Skeletal muscle cell (primary cell): ENCODE results near the gene NEK8.
"Not testable (repeated sequence)": the region's sequence is repeated elsewhere in the genome, so short reads cannot be mapped to it uniquely, and the experiment has no call there.

Source experiments
- DNase-seq: peaks from one replicate; pipeline ENCODE4 v3.0.0-alpha.2; 2010; ENCODE audit warnings: low read depth
- H3K4me3 ChIP-seq: 2 replicates; pipeline ENCODE4 v1.5.1; 2011; ENCODE audit warnings: low read depth, mild to moderate bottlenecking, control low read depth, low read length, moderate library complexity

Gene NEK8

DNA sequence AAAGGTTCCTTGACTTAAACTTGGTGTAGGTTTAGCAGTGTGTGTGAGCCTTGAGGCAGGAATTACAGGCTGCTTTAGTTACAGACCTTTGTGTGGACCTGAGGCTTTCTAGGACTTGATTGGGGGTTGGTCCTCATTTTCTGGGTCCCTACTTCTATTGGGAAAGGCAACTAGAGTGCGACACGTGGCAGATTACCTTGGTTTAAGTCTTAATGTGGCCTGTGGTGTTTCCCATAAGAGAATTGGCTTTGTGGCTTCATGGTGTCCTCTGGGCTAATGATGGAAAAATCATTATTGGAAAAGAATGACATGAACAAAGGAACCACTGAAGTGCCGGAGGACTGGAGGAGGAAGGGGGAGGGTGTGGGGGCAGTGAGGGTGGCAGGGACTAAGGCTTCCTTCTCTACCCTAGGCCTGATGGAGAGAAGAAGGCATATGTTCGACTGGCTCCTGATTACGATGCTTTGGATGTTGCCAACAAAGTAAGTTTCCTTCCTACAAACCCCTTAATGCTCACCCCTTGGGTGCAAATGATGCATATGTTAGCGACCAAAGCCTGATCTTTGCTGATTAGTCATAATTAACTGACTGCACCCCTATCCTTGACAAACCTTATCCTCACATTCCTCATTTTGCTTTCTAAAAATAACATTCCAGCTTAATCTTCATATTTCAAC lies 5.3 kb upstream of the NEK8 start:
- no peak overlapping the region for H3K4me3 ChIP-seq
- DNase-seq, result no peak

DNA sequence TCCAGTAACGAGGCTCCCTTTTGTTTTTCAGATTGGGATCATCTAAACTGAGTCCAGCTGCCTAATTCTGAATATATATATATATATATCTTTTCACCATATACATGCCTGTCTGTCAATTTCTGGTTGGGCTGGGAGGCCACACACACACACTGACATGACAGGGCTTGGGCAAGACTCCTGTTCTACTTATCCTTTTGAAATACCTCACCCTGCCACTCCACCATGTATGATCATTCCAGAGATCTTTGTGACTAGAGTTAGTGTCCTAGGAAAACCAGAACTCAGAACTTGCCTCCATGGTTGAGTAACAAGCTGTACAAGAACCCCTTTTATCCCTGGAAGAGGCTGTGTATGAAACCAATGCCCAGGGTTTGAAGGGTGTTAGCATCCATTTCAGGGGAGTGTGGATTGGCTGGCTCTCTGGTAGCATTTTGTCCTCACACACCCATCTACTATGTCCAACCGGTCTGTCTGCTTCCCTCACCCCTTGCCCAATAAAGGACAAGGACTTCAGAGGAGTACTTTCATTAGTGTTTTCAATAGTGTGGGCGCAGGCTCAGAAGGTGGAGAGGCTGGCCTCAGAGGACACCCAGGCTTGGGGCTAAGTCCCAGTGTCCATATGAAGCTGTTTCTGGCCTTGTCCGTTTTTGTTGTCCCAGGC lies 4.6 kb upstream of the NEK8 start:
- not testable (repeated sequence) for H3K4me3 ChIP-seq, DNase-seq

GRCh38 chr17:28724500-28725165 lies 4.0 kb upstream of the NEK8 start:
- peak overlapping the region; percentile 67 for H3K4me3 ChIP-seq
- DNase-seq, result no peak

GRCh38 chr17:28725166-28725659 lies 3.4 kb upstream of the NEK8 start:
- DNase-seq, result no peak
- peak overlapping the region; percentile 67 for H3K4me3 ChIP-seq

- peak overlapping the region; percentile 67 for H3K4me3 ChIP-seq
- no peak for DNase-seq
These were observed 2.8 kb upstream of the NEK8 start for GRCh38 chr17:28725660-28726225.

DNA sequence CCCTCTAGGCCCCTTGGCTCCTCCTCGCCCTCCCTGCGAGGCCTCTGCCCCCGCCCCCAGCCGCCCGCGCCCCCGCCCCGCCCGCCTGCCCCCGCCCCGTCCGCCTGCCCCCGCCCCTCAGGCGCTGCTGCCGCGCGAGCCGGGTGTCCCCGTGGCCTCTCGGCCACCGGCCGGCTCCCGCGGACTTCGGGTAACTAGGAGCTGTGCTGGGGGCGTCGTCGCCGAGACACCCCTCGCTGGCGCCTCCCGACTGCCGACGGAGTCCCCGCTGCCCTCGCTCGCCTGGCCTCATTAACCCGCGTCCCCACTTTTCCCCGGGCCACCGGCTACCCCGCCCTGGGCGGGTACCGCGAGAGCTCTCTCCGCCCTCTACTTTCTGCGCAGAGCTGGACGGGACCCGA lies 2.4 kb upstream of the NEK8 start, which contains the start of gene TLCD1:
Gene TLCD1, minus strand, starts transcription at position 8 of the 401 bp plus-strand sequence. CDS start 136 bp downstream, outside the sequence.
- no peak for DNase-seq
- H3K4me3 ChIP-seq, result peak within 1 kb of the TSS; percentile 67

- DNase-seq, result peak; percentile 78
- peak overlapping the region; percentile 67 for H3K4me3 ChIP-seq
These were observed 1.7 kb upstream of the NEK8 start for GRCh38 chr17:28726627-28727491.

DNA sequence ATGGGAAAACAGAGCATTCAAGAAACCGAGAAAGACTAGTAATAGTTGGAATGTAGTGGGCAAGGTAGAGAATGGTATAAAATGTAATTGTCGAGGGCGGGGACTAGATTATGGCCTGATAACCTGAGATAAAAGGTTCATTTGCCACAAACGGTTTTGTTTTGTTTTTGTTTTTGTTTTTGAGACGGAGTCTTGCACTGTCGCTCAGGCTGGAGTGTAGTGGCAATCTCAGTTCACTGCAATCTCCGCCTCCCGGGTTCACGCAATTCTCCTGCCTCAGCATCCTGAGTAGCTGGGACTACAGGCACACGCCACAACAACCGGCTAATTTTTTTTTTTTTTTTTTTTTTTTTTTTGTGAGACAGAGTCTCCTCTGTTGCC lies 1.4 kb downstream of the NEK8 start:
- H3K4me3 ChIP-seq, result no peak overlapping the region
- DNase-seq, result no peak

- H3K4me3 ChIP-seq, result no peak overlapping the region
- no peak for DNase-seq
These were observed 4.8 kb downstream of the NEK8 start for GRCh38 chr17:28733346-28733745.

DNA sequence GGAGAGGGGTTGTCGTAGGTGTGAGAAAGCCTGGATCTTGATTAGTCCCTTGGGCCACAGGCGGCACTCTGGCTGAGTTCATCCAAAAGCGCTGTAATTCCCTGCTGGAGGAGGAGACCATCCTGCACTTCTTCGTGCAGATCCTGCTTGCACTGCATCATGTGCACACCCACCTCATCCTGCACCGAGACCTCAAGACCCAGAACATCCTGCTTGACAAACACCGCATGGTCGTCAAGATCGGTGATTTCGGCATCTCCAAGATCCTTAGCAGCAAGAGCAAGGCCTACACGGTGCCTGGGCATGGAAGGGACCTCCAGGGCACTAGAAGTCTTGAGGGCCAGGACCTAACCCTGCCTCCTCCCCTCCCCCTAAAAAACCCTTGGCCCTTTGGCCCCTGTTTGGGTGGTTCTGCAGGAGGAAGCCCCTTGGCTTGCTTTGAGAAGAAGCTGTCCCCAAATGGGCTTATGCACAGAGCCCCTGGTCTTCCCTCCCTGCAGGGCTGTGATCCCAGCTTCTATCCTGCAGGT lies 6.2 kb downstream of the NEK8 start:
- no peak overlapping the region for H3K4me3 ChIP-seq

GRCh38 chr17:28735242-28735722 lies 6.7 kb downstream of the NEK8 start:
- DNase-seq, result no peak
- H3K4me3 ChIP-seq, result no peak overlapping the region

More for the DNA sequence above, 6.2 kb downstream of the NEK8 start:
- no peak for DNase-seq

DNA sequence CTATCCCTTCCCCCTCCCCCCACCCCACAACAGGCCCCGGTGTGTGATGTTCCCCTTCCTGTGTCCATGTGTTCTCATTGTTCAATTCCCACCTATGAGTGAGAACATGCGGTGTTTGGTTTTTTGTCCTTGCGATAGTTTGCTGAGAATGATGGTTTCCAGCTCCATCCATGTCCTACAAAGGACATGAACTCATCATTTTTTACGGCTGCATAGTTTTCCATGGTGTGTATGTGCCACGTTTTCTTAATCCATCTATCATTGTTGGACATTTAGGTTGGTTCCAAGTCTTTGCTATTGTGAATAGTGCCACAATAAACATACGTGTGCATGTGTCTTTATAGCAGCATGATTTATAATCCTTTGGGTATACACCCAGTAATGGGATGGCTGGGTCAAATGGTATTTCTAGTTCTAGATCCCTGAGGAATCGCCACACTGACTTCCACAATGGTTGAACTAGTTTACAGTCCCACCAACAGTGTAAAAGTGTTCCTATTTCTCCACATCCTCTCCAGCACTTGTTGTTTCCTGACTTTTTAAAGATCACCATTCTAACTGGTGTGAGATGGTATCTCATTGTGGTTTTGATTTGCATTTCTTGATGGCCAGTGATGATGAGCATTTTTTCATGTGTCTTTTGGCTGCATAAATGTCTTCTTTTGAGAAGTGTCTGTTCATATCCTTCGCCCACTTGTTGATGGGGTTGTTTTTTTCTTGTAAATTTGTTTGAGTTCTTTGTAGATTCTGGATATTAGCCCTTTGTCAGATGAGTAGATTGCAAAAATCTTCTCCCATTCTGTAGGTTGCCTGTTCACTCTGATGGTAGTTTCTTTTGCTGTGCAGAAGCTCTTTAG lies 7.6 kb downstream of the NEK8 start:
- H3K4me3 ChIP-seq, DNase-seq: not testable (repeated sequence)

- no peak overlapping the region for H3K4me3 ChIP-seq
- no peak for DNase-seq
These were observed 8.7 kb downstream of the NEK8 start for GRCh38 chr17:28737316-28737715.

DNA sequence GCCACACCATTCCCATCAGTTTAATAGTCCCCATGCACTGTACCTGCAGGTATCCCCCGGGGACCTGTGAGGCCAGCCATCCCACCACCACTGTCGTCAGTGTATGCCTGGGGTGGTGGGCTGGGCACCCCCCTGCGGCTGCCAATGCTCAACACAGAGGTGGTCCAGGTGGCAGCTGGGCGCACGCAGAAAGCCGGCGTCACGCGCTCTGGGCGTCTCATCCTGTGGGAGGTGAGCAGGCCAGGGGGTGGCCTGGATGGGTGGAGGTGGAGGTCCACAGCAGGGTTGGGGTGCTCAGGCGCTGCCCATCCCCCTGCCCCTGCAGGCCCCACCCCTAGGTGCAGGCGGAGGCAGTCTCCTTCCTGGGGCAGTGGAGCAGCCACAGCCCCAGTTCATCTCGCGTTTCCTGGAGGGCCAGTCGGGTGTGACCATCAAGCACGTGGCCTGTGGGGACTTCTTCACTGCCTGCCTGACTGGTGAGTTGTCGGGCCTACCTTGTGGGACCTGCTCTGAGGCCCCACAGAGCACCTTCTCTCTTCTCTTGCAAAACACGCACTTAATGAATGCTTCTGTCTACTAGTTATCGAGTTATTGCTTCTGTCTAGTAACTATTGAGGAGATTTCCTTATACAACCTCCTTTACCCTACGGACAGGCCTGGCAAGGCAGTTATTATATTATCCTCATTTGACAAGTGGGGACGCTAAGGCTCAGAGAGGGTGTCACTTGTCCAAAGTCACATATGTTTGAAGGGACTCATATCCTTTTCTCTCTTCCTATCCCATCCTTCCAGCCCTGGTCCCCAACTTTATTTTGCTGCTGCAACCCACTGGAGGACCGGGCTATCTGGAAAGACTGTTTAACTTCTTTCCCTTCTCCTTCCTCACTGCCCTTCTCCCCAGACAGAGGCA lies 9.4 kb downstream of the NEK8 start:
- no peak overlapping the region for H3K4me3 ChIP-seq
- DNase-seq, result no peak

- no peak for DNase-seq
- H3K4me3 ChIP-seq, result no peak overlapping the region
These were observed 10.2 kb downstream of the NEK8 start for GRCh38 chr17:28738680-28739384.
